ENCODE measurements around the gene CEP55. TPM values are rescaled to one million over a fixed set of nuclear protein-coding genes. Genes with fewer than 3 reads are reported as not detected.
"Not testable (repeated sequence)": the region's sequence is repeated elsewhere in the genome, so short reads cannot be mapped to it uniquely, and the experiment has no call there.

CEP55 gene
- total RNA-seq (2014; rRNA removed) = 99.7 and 102 TPM in 2 replicates
- 20.0 TPM for polyA plus RNA-seq (2012)

- peak; percentile 92 for DNase-seq (ENCODE audit: low read depth)
Observed at GRCh38 chr10:93496322-93497041, at the start of gene CEP55. CEP55 (plus strand) TSS chr10:93496612; CDS start chr10:93500052, 3,440 bp downstream.

GRCh38 chr10:93447019-93447418 lies 49.4 kb upstream of the CEP55 start:
- DNase-seq (ENCODE audit: low read depth) = no peak

- DNase-seq (ENCODE audit: low read depth) = no peak
Observed at GRCh38 chr10:93447970-93448369, 48.4 kb upstream of the CEP55 start.

- no peak for DNase-seq (ENCODE audit: low read depth)
Observed at GRCh38 chr10:93451244-93451947, 45.0 kb upstream of the CEP55 start.

GRCh38 chr10:93452143-93452542 lies 44.3 kb upstream of the CEP55 start:
- DNase-seq (ENCODE audit: low read depth) = no peak

GRCh38 chr10:93454146-93454545 lies 42.3 kb upstream of the CEP55 start:
- no peak for DNase-seq (ENCODE audit: low read depth)

- DNase-seq (ENCODE audit: low read depth) = no peak
Observed at GRCh38 chr10:93454736-93455135, 41.7 kb upstream of the CEP55 start.

- DNase-seq (ENCODE audit: low read depth) = no peak
Observed at GRCh38 chr10:93456480-93456879, 39.9 kb upstream of the CEP55 start.

- no peak for DNase-seq (ENCODE audit: low read depth)
Observed at GRCh38 chr10:93457511-93457910, 38.9 kb upstream of the CEP55 start.

- DNase-seq (ENCODE audit: low read depth) = peak; percentile 100
Observed at GRCh38 chr10:93458821-93459257, 37.6 kb upstream of the CEP55 start.

- no peak for DNase-seq (ENCODE audit: low read depth)
Observed at GRCh38 chr10:93459466-93459865, 36.9 kb upstream of the CEP55 start.

GRCh38 chr10:93461109-93461806 lies 35.2 kb upstream of the CEP55 start:
- DNase-seq (ENCODE audit: low read depth) = no peak

- peak; percentile 86 for DNase-seq (ENCODE audit: low read depth)
Observed at GRCh38 chr10:93461807-93462178, 34.6 kb upstream of the CEP55 start.

GRCh38 chr10:93462371-93462770 lies 34.0 kb upstream of the CEP55 start:
- no peak for DNase-seq (ENCODE audit: low read depth)

GRCh38 chr10:93462881-93463280 lies 33.5 kb upstream of the CEP55 start:
- DNase-seq (ENCODE audit: low read depth) = no peak

GRCh38 chr10:93463723-93464476 lies 32.5 kb upstream of the CEP55 start:
- peak; percentile 66 for DNase-seq (ENCODE audit: low read depth)

GRCh38 chr10:93464776-93465388 lies 31.5 kb upstream of the CEP55 start:
- DNase-seq (ENCODE audit: low read depth) = no peak

GRCh38 chr10:93465806-93466675 lies 30.4 kb upstream of the CEP55 start:
- peak; percentile 99 for DNase-seq (ENCODE audit: low read depth)

GRCh38 chr10:93467635-93468034 lies 28.8 kb upstream of the CEP55 start:
- not testable (repeated sequence) for DNase-seq (ENCODE audit: low read depth)
